H1 (cell line): ENCODE data around the gene TRIM50. TPM values are rescaled to one million over a fixed set of nuclear protein-coding genes. Genes with fewer than 3 reads are reported as not detected.

Source experiments
- CTCF ChIA-PET: fragments of 300-600 bp; sonication (Branson Sonifier 250); formaldehyde crosslinking; loops from one replicate; lab custom pipeline; 2021; ENCODE audit not compliant: partially characterized antibody; lab: Charles Lee
- POLR2A ChIA-PET: fragments of 300-600 bp; sonication (Branson Sonifier 250); formaldehyde crosslinking; loops from one replicate; lab custom pipeline; 2021; ENCODE audit warnings: inconsistent platforms; ENCODE audit not compliant: partially characterized antibody; lab: Charles Lee
- DNase-seq, 2 experiments: peaks; one replicate each; pipeline versions ENCODE4 v3.0.0 to v3.0.0-alpha.2; 2010 to 2022; ENCODE audit warnings: low spot score in 2 of 2, low read depth in 1 of 2, mixed read lengths in 1 of 2
- FAIRE-seq: peaks from 2 replicates; lab custom pipeline; 2011; peaks lifted over from hg19 to GRCh38; lab: Jason Lieb, UNC
- H2AFZ ChIP-seq: 2 replicates; pipeline ENCODE4 v1.8.1; 2012; ENCODE audit warnings: low read length, inconsistent platforms
- H2AK5ac ChIP-seq: 2 replicates; pipeline ENCODE4 v1.6.1; 2013; ENCODE audit warnings: low read depth, low read length
- H2BK120ac ChIP-seq: replicated peaks from 2 replicates; pipeline ENCODE3; 2013; ENCODE audit warnings: low read depth, low read length, inconsistent platforms
- H2BK12ac ChIP-seq: 2 replicates; pipeline ENCODE4 v1.6.1; 2013; ENCODE audit warnings: low read depth, low read length
- H2BK15ac ChIP-seq: 2 replicates; pipeline ENCODE4 v1.6.1; 2013; ENCODE audit warnings: low read length
- H2BK20ac ChIP-seq: 2 replicates; pipeline ENCODE4 v1.6.1; 2013; ENCODE audit warnings: low read length
- H2BK5ac ChIP-seq: 2 replicates; pipeline ENCODE4 v1.6.1; 2013; ENCODE audit warnings: low read depth, low read length
- H3K14ac ChIP-seq: 2 replicates; pipeline ENCODE4 v1.6.1; 2013; ENCODE audit warnings: inconsistent platforms; ENCODE audit not compliant: insufficient read length
- H3K18ac ChIP-seq: 2 replicates; pipeline ENCODE4 v1.6.1; 2013; ENCODE audit warnings: low read length; ENCODE audit errors: extremely low read depth
- H3K23ac ChIP-seq: 2 replicates; pipeline ENCODE4 v1.6.1; 2013; ENCODE audit warnings: inconsistent platforms; ENCODE audit not compliant: insufficient read length
- H3K23me2 ChIP-seq: 2 replicates; pipeline ENCODE4 v1.6.1; 2013; ENCODE audit warnings: low read depth, low read length
- H3K27ac ChIP-seq: 2 replicates; pipeline ENCODE4 v1.6.1; 2011; ENCODE audit warnings: low read depth, low read length, inconsistent platforms
- H3K27me3 ChIP-seq, 4 experiments: replicated peaks in 1 of 4; 1 replicate in 1 of 4; 2 replicates in 3 of 4; pipeline versions ENCODE4 v1.6.1 to v1.8.1; 2011 to 2013; ENCODE audit warnings: low read length in 3 of 4, mild to moderate bottlenecking in 3 of 4, inconsistent platforms in 2 of 4, mixed read lengths in 2 of 4, moderate library complexity in 1 of 4; ENCODE audit not compliant: control insufficient read depth in 3 of 4, insufficient read depth in 3 of 4; ENCODE audit errors: extremely low read depth in 1 of 4
- H3K36me3 ChIP-seq, 4 experiments: 2 replicates each; pipeline versions ENCODE4 v1.6.1 to v1.8.1; 2011 to 2013; ENCODE audit warnings: mild to moderate bottlenecking in 4 of 4, low read length in 3 of 4, moderate library complexity in 2 of 4, control low read depth in 1 of 4, inconsistent platforms in 1 of 4; ENCODE audit not compliant: insufficient read depth in 4 of 4, control insufficient read depth in 2 of 4
- H3K4ac ChIP-seq: replicated peaks from 2 replicates; pipeline ENCODE3; 2013; ENCODE audit warnings: low read length, low read depth, mixed read lengths, inconsistent platforms; ENCODE audit not compliant: insufficient read length
- H3K4me1 ChIP-seq, 4 experiments: replicated peaks in 1 of 4; 1 replicate in 1 of 4; 2 replicates in 3 of 4; pipeline versions ENCODE4 v1.6.1 to v1.8.1; 2011 to 2013; ENCODE audit warnings: low read length in 3 of 4, inconsistent platforms in 2 of 4, mixed read lengths in 1 of 4; ENCODE audit not compliant: insufficient read depth in 4 of 4, control insufficient read depth in 3 of 4
- H3K4me2 ChIP-seq, 2 experiments: 2 replicates each; pipeline versions ENCODE4 v1.6.1 to v1.8.1; 2011 to 2013; ENCODE audit warnings: low read depth in 2 of 2, low read length in 2 of 2, control low read depth in 1 of 2, inconsistent platforms in 1 of 2, mild to moderate bottlenecking in 1 of 2; ENCODE audit not compliant: insufficient read depth in 1 of 2
- H3K4me3 ChIP-seq, 4 experiments: fragments of 200-600, 300-600 bp in 1 of 4; sonication (generic), shearing (Covaris generic), sonication (Bioruptor Twin) in 1 of 4; 2 replicates each; pipeline versions ENCODE4 v1.5.1 to v1.8.1; 2011 to 2016; ENCODE audit warnings: low read length in 4 of 4, low read depth in 3 of 4, control low read depth in 2 of 4, inconsistent platforms in 2 of 4, mild to moderate bottlenecking in 2 of 4, mixed read lengths in 1 of 4, moderate library complexity in 1 of 4; ENCODE audit not compliant: insufficient read depth in 2 of 4; ENCODE audit errors: extremely low read depth in 1 of 4
- H3K56ac ChIP-seq: replicated peaks from 2 replicates; pipeline ENCODE3; 2013; ENCODE audit warnings: low read depth, mild to moderate bottlenecking, mixed read lengths, low read length, inconsistent platforms; ENCODE audit not compliant: insufficient read length
- H3K79me1 ChIP-seq: 2 replicates; pipeline ENCODE4 v1.6.1; 2013; ENCODE audit warnings: low read depth, low read length, control low read depth
- H3K79me2 ChIP-seq, 2 experiments: 2 replicates each; pipeline versions ENCODE4 v1.6.1 to v1.8.1; 2012 to 2013; ENCODE audit warnings: low read length in 2 of 2, mild to moderate bottlenecking in 2 of 2, inconsistent platforms in 1 of 2; ENCODE audit not compliant: insufficient read depth in 2 of 2, control insufficient read depth in 1 of 2
- H3K9ac ChIP-seq, 4 experiments: replicated peaks in 1 of 4; 1 replicate in 1 of 4; 2 replicates in 3 of 4; pipeline versions ENCODE4 v1.6.1 to v1.8.1; 2011 to 2013; ENCODE audit warnings: low read depth in 3 of 4, low read length in 3 of 4, control low read depth in 2 of 4, mild to moderate bottlenecking in 2 of 4, moderate library complexity in 2 of 4, inconsistent platforms in 1 of 4; ENCODE audit errors: extremely low read depth in 1 of 4
- H3K9me3 ChIP-seq, 2 experiments: 2 replicates each; pipeline versions ENCODE4 v1.6.1 to v1.8.1; 2012 to 2013; ENCODE audit warnings: mild to moderate bottlenecking in 2 of 2, moderate library complexity in 2 of 2, control low read depth in 1 of 2, inconsistent platforms in 1 of 2, low read depth in 1 of 2, low read length in 1 of 2, mixed read lengths in 1 of 2; ENCODE audit not compliant: insufficient read depth in 2 of 2
- H4K20me1 ChIP-seq, 2 experiments: replicated peaks in 1 of 2; 2 replicates each; pipeline versions ENCODE3 to v1.8.1; 2011 to 2013; ENCODE audit warnings: inconsistent platforms in 2 of 2, low read length in 2 of 2, mild to moderate bottlenecking in 1 of 2; ENCODE audit not compliant: insufficient read depth in 2 of 2, control insufficient read depth in 1 of 2
- H4K5ac ChIP-seq: 2 replicates; pipeline ENCODE4 v1.6.1; 2013; ENCODE audit warnings: low read length, low read depth, mixed read lengths, inconsistent platforms; ENCODE audit not compliant: insufficient read length
- H4K8ac ChIP-seq: 2 replicates; pipeline ENCODE4 v1.8.0; 2013; ENCODE audit warnings: mild to moderate bottlenecking, moderate library complexity, low read length, inconsistent platforms; ENCODE audit not compliant: insufficient read depth; ENCODE audit errors: extremely low read depth
- H4K91ac ChIP-seq: replicated peaks from 2 replicates; pipeline ENCODE3; 2013; ENCODE audit warnings: low read length, mixed read lengths, inconsistent platforms; ENCODE audit not compliant: insufficient read length
- BRCA1 ChIP-seq: IDR thresholded peaks from 2 replicates; pipeline ENCODE4 v1.6.1; 2012; ENCODE audit warnings: low read depth, low read length, improper control_type of control experiment
- CBX5 ChIP-seq: fragments of 300-800, 300-1000 bp; sonication (generic); IDR thresholded peaks from 2 replicates; pipeline ENCODE4 v1.7.1; 2016; ENCODE audit warnings: antibody characterized with exemption, low read length, low read depth
- CHD1 ChIP-seq: IDR thresholded peaks from 2 replicates; pipeline ENCODE4 v1.6.1; 2012; ENCODE audit warnings: low read depth, low read length, improper control_type of control experiment
- GABPA ChIP-seq: IDR thresholded peaks from 2 replicates; pipeline ENCODE4 v1.6.1; 2011; ENCODE audit warnings: mild to moderate bottlenecking, low read length, moderate library complexity, borderline replicate concordance; ENCODE audit not compliant: insufficient read depth
- JUND ChIP-seq: IDR thresholded peaks from 2 replicates; pipeline ENCODE4 v1.6.1; 2011; ENCODE audit warnings: mild to moderate bottlenecking, improper control_type of control experiment, low read length
- KDM1A ChIP-seq: fragments of 200-600, 300-600 bp; sonication (generic); IDR thresholded peaks from 2 replicates; pipeline ENCODE4 v1.7.1; 2016; ENCODE audit warnings: mild to moderate bottlenecking, low read length, borderline replicate concordance
- NRF1 ChIP-seq: IDR thresholded peaks from 2 replicates; pipeline ENCODE4 v1.6.1; 2011; ENCODE audit warnings: mild to moderate bottlenecking, low read depth, low read length, improper control_type of control experiment
- RXRA ChIP-seq: IDR thresholded peaks from 2 replicates; pipeline ENCODE4 v1.6.1; 2011; ENCODE audit warnings: low read depth, mild to moderate bottlenecking, low read length, moderate library complexity; ENCODE audit not compliant: insufficient read depth
- SIX5 ChIP-seq: IDR thresholded peaks from 2 replicates; pipeline ENCODE4 v1.6.1; 2011; ENCODE audit warnings: mild to moderate bottlenecking, low read depth, low read length
- WGBS, 2 experiments: shearing (Covaris generic) in 1 of 2; methylation state at CpG; one replicate each; pipeline versions ENCODE4 v1.1.6 to v1.1.7; 2013 to 2015; ENCODE audit warnings: low lambda C conversion rate in 2 of 2, mixed read lengths in 2 of 2, inconsistent platforms in 1 of 2, low coverage in 1 of 2, missing lambda C conversion rate in 1 of 2; ENCODE audit not compliant: insufficient replicate concordance in 2 of 2, insufficient coverage in 1 of 2, insufficient read length in 1 of 2; ENCODE audit errors: extremely low coverage in 1 of 2, missing lambda C conversion rate in 1 of 2; 5-methylcytosine and 5-hydroxymethylcytosine counted together
- polyA plus RNA-seq, 7 experiments: library from polyadenylated mRNA; depleted of rRNA in 3 of 7; stranded (reverse) in 5 of 7; unstranded in 2 of 7; fragments of >200 nt in 5 of 7; fragments of 200-250 nt in 2 of 7; gene quantifications; 1 replicate in 5 of 7; 2 replicates in 1 of 7; 4 replicates in 1 of 7; pipeline versions ENCODE4 v1.2.1 to v1.2.3, GENCODE V29; 2011 to 2013; ENCODE audit warnings: missing spikeins in 2 of 7, mixed read lengths in 2 of 7
- total RNA-seq: library from RNA; stranded (reverse); fragmentation: NEBNext Ultra II Directional; extraction: Animal tissue kit (Norgen Biotek cat#: 25700); gene quantifications from 2 replicates; pipeline ENCODE4 v1.2.1, GENCODE V29; 2021

The TRIM50 gene
- total and polyA plus RNA-seq, 2 of the 8 experiments (the other 6 are each of a cell fraction or from before 2014, with no cell fraction given) = 0.12 TPM; not detected in 1

- peaks cover 0 to 7% (median 0%) of the 10 kb centered on the region in 4 experiments; a peak in 1 of 7 replicates for H3K4me1 ChIP-seq
- TF ChIP-seq SIX5 (no peak), GABPA (no peak), NRF1 (no peak), RXRA (no peak), KDM1A (no peak), CHD1 (no peak), JUND (no peak), BRCA1 (no peak), CBX5 (no peak)
- no peak for DNase-seq
- H3K18ac ChIP-seq = no peak overlapping the region
- no peak overlapping the region for H3K4ac ChIP-seq
- no peak overlapping the region for H2BK5ac ChIP-seq
- ChIA-PET POLR2A (interaction anchor here (0.5 kb wide), 1 partner anchor 10 kb away, joined by 3 read pairs; no protein-coding TSS in a partner anchor), CTCF (interaction anchor here (0.5 kb wide), 1 partner anchor 9 kb away, joined by 3 read pairs; no protein-coding TSS in a partner anchor)
- no peaks in the 10 kb centered on the region for H3K9me3 ChIP-seq
- H4K20me1 ChIP-seq = no peaks in the 10 kb centered on the region
- no peaks in the 10 kb centered on the region for H3K36me3 ChIP-seq
- H2BK15ac ChIP-seq = no peak overlapping the region
- no peak overlapping the region for H3K56ac ChIP-seq
- H3K79me2 ChIP-seq = no peaks in the 10 kb centered on the region
- H4K8ac ChIP-seq = no peak overlapping the region; the same call in 1 of the 2 replicates
- no peak for FAIRE-seq
- no peak overlapping the region for H3K23ac ChIP-seq
- H2AK5ac ChIP-seq = no peak overlapping the region
- H4K91ac ChIP-seq = no peak overlapping the region
- H3K79me1 ChIP-seq = no peaks in the 10 kb centered on the region
- no peak overlapping the region for H2BK20ac ChIP-seq
- H4K5ac ChIP-seq = no peak overlapping the region
- no peak overlapping the region for H3K4me2 ChIP-seq
- no peak overlapping the region for H2AFZ ChIP-seq
- H3K14ac ChIP-seq = no peak overlapping the region
- H3K4me3 ChIP-seq = no peak overlapping the region
- H3K27ac ChIP-seq = no peak overlapping the region
- no peaks in the 10 kb centered on the region for H3K23me2 ChIP-seq
- no peak overlapping the region for H2BK12ac ChIP-seq
- H3K27me3 ChIP-seq = no peaks in the 10 kb centered on the region
- WGBS, 2 experiments = 93% methylated on average over 11 of the region's 11 CpGs; no CpG with 5 or more reads in 1 of the 2 experiments
- H3K9ac ChIP-seq = no peak overlapping the region
- H2BK120ac ChIP-seq = no peak overlapping the region
These were observed 31.4 kb upstream of the TRIM50 start for GRCh38 chr7:73359306-73359705.
